ENCODE measurements around the gene ITPKC.
A peak's percentile ranks its signal among the peaks of the same experiment; 100 is the strongest.

Gene ITPKC
- 27.1 to 28.6 reads per million in 2 experiments for total RNA-seq

- peak; percentile 100 for DNase-seq (ENCODE audit: low read depth)
These were observed at the start of gene ITPKC, which contains the start of gene COQ8B for GRCh38 chr19:40716482-40717324. Gene ITPKC, plus strand, starts transcription at chr19:40717112. Its CDS starts 24 bp downstream, at chr19:40717136. Gene COQ8B, minus strand, starts transcription at chr19:40716886. Its CDS starts 2,254 bp downstream, at chr19:40714632.

GRCh38 chr19:40667602-40668001 is 49.3 kb upstream of the ITPKC start:
- DNase-seq (ENCODE audit: low read depth), result no peak

- DNase-seq (ENCODE audit: low read depth), result no peak
These were observed 47.8 kb upstream of the ITPKC start for GRCh38 chr19:40668991-40669614.

GRCh38 chr19:40671404-40671803 is 45.5 kb upstream of the ITPKC start:
- no peak for DNase-seq (ENCODE audit: low read depth)

GRCh38 chr19:40672038-40672437 is 44.9 kb upstream of the ITPKC start:
- DNase-seq (ENCODE audit: low read depth), result no peak

- DNase-seq (ENCODE audit: low read depth), result no peak
These were observed 44.2 kb upstream of the ITPKC start for GRCh38 chr19:40672573-40673299.

- no peak for DNase-seq (ENCODE audit: low read depth)
These were observed 43.5 kb upstream of the ITPKC start for GRCh38 chr19:40673397-40673796.

GRCh38 chr19:40674291-40674690 is 42.6 kb upstream of the ITPKC start:
- no peak for DNase-seq (ENCODE audit: low read depth)

- DNase-seq (ENCODE audit: low read depth), result no peak
These were observed 39.8 kb upstream of the ITPKC start for GRCh38 chr19:40677156-40677555.

GRCh38 chr19:40681039-40681438 is 35.9 kb upstream of the ITPKC start:
- DNase-seq (ENCODE audit: low read depth), result no peak

GRCh38 chr19:40682431-40682964 is 34.4 kb upstream of the ITPKC start:
- no peak for DNase-seq (ENCODE audit: low read depth)

- DNase-seq (ENCODE audit: low read depth), result no peak
These were observed 33.5 kb upstream of the ITPKC start for GRCh38 chr19:40683437-40683836.

GRCh38 chr19:40684280-40684679 is 32.6 kb upstream of the ITPKC start:
- DNase-seq (ENCODE audit: low read depth), result no peak

- no peak for DNase-seq (ENCODE audit: low read depth)
These were observed 31.8 kb upstream of the ITPKC start for GRCh38 chr19:40685016-40685526.

GRCh38 chr19:40685563-40685962 is 31.3 kb upstream of the ITPKC start:
- DNase-seq (ENCODE audit: low read depth), result no peak

- no peak for DNase-seq (ENCODE audit: low read depth)
These were observed 29.9 kb upstream of the ITPKC start for GRCh38 chr19:40686882-40687524.

GRCh38 chr19:40687525-40688016 is 29.3 kb upstream of the ITPKC start:
- no peak for DNase-seq (ENCODE audit: low read depth)

- no peak for DNase-seq (ENCODE audit: low read depth)
These were observed 28.6 kb upstream of the ITPKC start for GRCh38 chr19:40688309-40688708.

GRCh38 chr19:40688987-40689338 is 27.9 kb upstream of the ITPKC start:
- no peak for DNase-seq (ENCODE audit: low read depth)

GRCh38 chr19:40689339-40690049 is 27.4 kb upstream of the ITPKC start:
- no peak for DNase-seq (ENCODE audit: low read depth)

All from T follicular helper cell (primary cell).